HCT116 (cell line): ENCODE measurements around the gene TSKU. TPM values are rescaled to one million over a fixed set of nuclear protein-coding genes. Genes with fewer than 3 reads are reported as not detected.

Experiments used
- ATAC-seq: fragments of 200-7000 bp; cut with Tn5 transposase; 2 replicates; pipeline ENCODE4 v1.9.1; 2020; ENCODE audit warnings: mild to moderate bottlenecking, moderate library complexity
- BruUV-seq: library from RNA; stranded (reverse); fragments of 400-500 nt; replicated peaks from 2 replicates; lab custom pipeline; 2021; lab: Mats Ljungman, UMichigan
- CTCF ChIA-PET: fragments of 300-600 bp; sonication (Branson Sonifier 250); formaldehyde crosslinking; loops from one replicate; lab custom pipeline; 2021; ENCODE audit warnings: antibody characterized with exemption; lab: Charles Lee
- POLR2A ChIA-PET: fragments of 300-600, 350-600 bp; sonication (Branson Sonifier 250); formaldehyde crosslinking; loops from one replicate; lab custom pipeline; 2021; ENCODE audit warnings: antibody characterized with exemption; lab: Charles Lee
- RAD21 ChIA-PET, 2 experiments: fragments of 300-600 bp; sonication (Branson Sonifier 250); formaldehyde crosslinking; loops; one replicate each; lab custom pipeline; 2023; ENCODE audit warnings: low total read pairs in 2 of 2; ENCODE audit not compliant: uncharacterized antibody in 2 of 2, unreplicated experiment in 2 of 2, low non-redundant PET in 1 of 2; lab: Charles Lee
- DNase-seq: peaks from one replicate; pipeline ENCODE4 v3.0.0-alpha.2; 2010; ENCODE audit warnings: low read depth, low spot score
- H2AFZ ChIP-seq: fragments of 200-600 bp; shearing (Covaris generic), sonication (generic); 2 replicates; pipeline ENCODE4 v1.6.1; 2017; ENCODE audit warnings: low read depth, mixed run types, mixed read lengths, antibody characterized with exemption, low read length; ENCODE audit not compliant: poor library complexity, severe bottlenecking
- H3K27ac ChIP-seq: 2 replicates; pipeline ENCODE4 v1.5.1; 2012; ENCODE audit warnings: low read depth, low read length
- H3K27me3 ChIP-seq: fragments of 200-600 bp; sonication (generic); 2 replicates; pipeline ENCODE4 v1.6.1; 2016; ENCODE audit warnings: mixed run types, low read length, mixed read lengths; ENCODE audit not compliant: insufficient read depth
- H3K36me3 ChIP-seq, 2 experiments: fragments of 200-500 bp in 1 of 2; fragments of 200-600 bp in 1 of 2; sonication (Bioruptor generic) in 1 of 2; sonication (generic) in 1 of 2; 2 replicates each; pipeline versions ENCODE4 v1.5.1 to v1.6.1; 2014 to 2016; ENCODE audit warnings: low read length in 2 of 2, inconsistent platforms in 1 of 2, mixed read lengths in 1 of 2, mixed run types in 1 of 2; ENCODE audit not compliant: insufficient read depth in 2 of 2, control insufficient read depth in 1 of 2
- H3K4me1 ChIP-seq, 2 experiments: fragments of 200-600 bp in 1 of 2; sonication (generic) in 1 of 2; 2 replicates each; pipeline versions ENCODE4 v1.5.1 to v1.6.1; 2012 to 2017; ENCODE audit warnings: low read length in 2 of 2, inconsistent platforms in 1 of 2, mild to moderate bottlenecking in 1 of 2, mixed read lengths in 1 of 2, mixed run types in 1 of 2, moderate library complexity in 1 of 2; ENCODE audit not compliant: insufficient read depth in 2 of 2, control insufficient read depth in 1 of 2
- H3K4me2 ChIP-seq: fragments of 200-600 bp; sonication (generic); 2 replicates; pipeline ENCODE4 v1.6.1; 2017; ENCODE audit warnings: mixed run types, low read length, mixed read lengths
- H3K4me3 ChIP-seq, 2 experiments: fragments of 200-600 bp in 1 of 2; sonication (generic) in 1 of 2; replicated peaks in 1 of 2; 2 replicates each; pipeline ENCODE4 v1.5.1; 2011 to 2016; ENCODE audit warnings: low read length in 2 of 2, control low read depth in 1 of 2, low read depth in 1 of 2, mild to moderate bottlenecking in 1 of 2, mixed read lengths in 1 of 2, mixed run types in 1 of 2
- H3K79me2 ChIP-seq: fragments of 200-600 bp; sonication (generic); 2 replicates; pipeline ENCODE4 v1.6.1; 2017; ENCODE audit warnings: mild to moderate bottlenecking, mixed run types, low read length, moderate library complexity, mixed read lengths; ENCODE audit not compliant: insufficient read depth
- H3K9ac ChIP-seq: fragments of 200-600 bp; sonication (generic); 2 replicates; pipeline ENCODE4 v1.6.1; 2016; ENCODE audit warnings: low read length, mixed read lengths
- H3K9me2 ChIP-seq: fragments of 200-600 bp; sonication (generic), shearing (Covaris generic); 2 replicates; pipeline ENCODE4 v1.6.1; 2017; ENCODE audit warnings: mixed run types, mild to moderate bottlenecking, moderate library complexity; ENCODE audit not compliant: insufficient read depth
- H3K9me3 ChIP-seq, 2 experiments: fragments of 200-500 bp in 1 of 2; fragments of 200-600 bp in 1 of 2; sonication (Bioruptor generic) in 1 of 2; sonication (generic) in 1 of 2; 2 replicates each; pipeline ENCODE4 v1.6.1; 2014 to 2017; ENCODE audit warnings: low read length in 2 of 2, mixed read lengths in 2 of 2, inconsistent platforms in 1 of 2, low read depth in 1 of 2, mild to moderate bottlenecking in 1 of 2, mixed run types in 1 of 2, moderate library complexity in 1 of 2; ENCODE audit not compliant: control insufficient read depth in 1 of 2, insufficient read depth in 1 of 2
- H4K20me1 ChIP-seq: fragments of 200-600 bp; sonication (generic), shearing (Covaris generic); 2 replicates; pipeline ENCODE4 v1.6.1; 2017; ENCODE audit warnings: mixed run types, mild to moderate bottlenecking, moderate library complexity; ENCODE audit not compliant: insufficient read depth
- CEBPB ChIP-seq: IDR thresholded peaks from 2 replicates; pipeline ENCODE4 v1.6.1; 2012; ENCODE audit warnings: low read depth
- EZH2phosphoT487 ChIP-seq: fragments of 200-600 bp; IDR thresholded peaks from 2 replicates; pipeline ENCODE4 v1.6.1; 2018; ENCODE audit warnings: antibody characterized with exemption, borderline replicate concordance
- JUND ChIP-seq: IDR thresholded peaks from 2 replicates; pipeline ENCODE4 v1.6.1; 2012
- POLR2A ChIP-seq: IDR thresholded peaks from 2 replicates; pipeline ENCODE4 v1.7.0; 2011; ENCODE audit warnings: borderline replicate concordance; ENCODE audit not compliant: insufficient read depth, insufficient read length; ENCODE audit errors: extremely low read depth
- POLR2AphosphoS5 ChIP-seq: IDR thresholded peaks from 2 replicates; pipeline ENCODE4 v1.6.1; 2011; ENCODE audit warnings: mild to moderate bottlenecking, low read depth, low read length, moderate library complexity
- RAD21 ChIP-seq: IDR thresholded peaks from 2 replicates; pipeline ENCODE4 v1.6.1; 2012; ENCODE audit warnings: low read depth, mild to moderate bottlenecking
- YY1 ChIP-seq: IDR thresholded peaks from 2 replicates; pipeline ENCODE4 v1.6.1; 2011; ENCODE audit warnings: low read length, low read depth, moderate library complexity, mild to moderate bottlenecking; ENCODE audit not compliant: insufficient replicate concordance; ENCODE audit errors: extremely low read depth
- intact Hi-C: fragments of 100-400 bp; cut with micrococcal nuclease; formaldehyde crosslinking; loops from 2 replicates; pipeline ENCODE4 v1.10.0; 2022
- total RNA-seq: library from RNA; stranded (reverse); gene quantifications from one replicate; pipeline ENCODE4 v1.2.1, GENCODE V29; 2021; ENCODE audit not compliant: unreplicated experiment
- TF ChIP-seq, protein P1 (sequence below), 3 experiments: fragments of 200-600 bp in 1 of 3; sonication (generic) in 1 of 3; IDR thresholded peaks in 2 of 3; conservative IDR thresholded peaks in 1 of 3; 2 replicates each; pipeline ENCODE4 v1.5.1; 2012 to 2017; ENCODE audit warnings: low read depth in 2 of 3, low read length in 2 of 3, antibody characterized with exemption in 1 of 3, borderline replicate concordance in 1 of 3, control low read depth in 1 of 3, mild to moderate bottlenecking in 1 of 3, mixed read lengths in 1 of 3, mixed run types in 1 of 3, moderate library complexity in 1 of 3; ENCODE audit not compliant: insufficient read depth in 1 of 3
- TF ChIP-seq, protein P2 (sequence below): IDR thresholded peaks from 2 replicates; pipeline ENCODE4 v1.6.1; 2011; ENCODE audit warnings: mild to moderate bottlenecking, low read length, moderate library complexity; ENCODE audit not compliant: insufficient replicate concordance; ENCODE audit errors: extremely low read depth

Gene TSKU
- total RNA-seq, 1 experiment from 2014 or later, result 21.9 TPM

DNA sequence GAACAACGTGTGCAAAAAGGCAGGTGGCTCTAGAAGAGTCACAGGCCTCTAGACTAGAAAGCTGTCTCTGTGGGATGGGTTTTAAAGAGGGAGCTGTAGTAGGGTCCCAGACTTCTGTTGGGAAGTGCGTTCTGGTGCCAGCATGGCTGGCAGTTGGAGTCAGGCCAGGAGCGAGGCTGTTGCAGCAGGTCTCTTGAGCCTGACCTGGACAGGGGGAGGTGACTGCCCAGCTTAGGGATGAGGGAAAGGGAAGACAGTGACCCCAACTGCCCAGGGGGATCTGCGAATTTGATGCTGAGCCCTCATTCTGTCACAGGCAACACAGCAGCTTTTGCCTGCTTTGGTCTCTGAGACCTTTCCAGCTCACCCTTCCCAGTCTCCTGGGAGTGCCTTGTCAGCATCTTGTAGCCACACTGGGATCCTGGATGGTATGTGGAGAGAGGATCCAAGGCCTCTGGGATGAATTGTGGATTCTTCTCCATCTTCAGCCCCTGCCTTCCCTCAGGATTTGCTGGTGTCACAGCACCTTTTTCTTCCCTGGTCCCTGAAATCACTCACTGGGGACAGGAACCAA, 3.4 kb downstream of the TSKU start:
- peaks cover 59 to 83% of the 10 kb centered on the region in 2 experiments for H3K4me1 ChIP-seq
- POLR2A ChIA-PET, result no interaction called here
- no peaks in the 10 kb centered on the region for H3K27me3 ChIP-seq
- peaks cover 75% of the 10 kb centered on the region for H3K79me2 ChIP-seq
- DNase-seq (no peak), ATAC-seq (no peak)
- no peak overlapping the region for H3K27ac ChIP-seq
- no TSS peak for BruUV-seq
- H3K4me2 ChIP-seq, result peak overlapping the region; percentile 67; the same call in 1 of the 2 replicates
- peaks cover 15% of the 10 kb centered on the region; the same call in 1 of the 2 replicates for H4K20me1 ChIP-seq
- H3K9me2 ChIP-seq, result no peaks in the 10 kb centered on the region
- CTCF ChIA-PET, result no interaction called here
- RAD21 ChIA-PET, result no interaction called here
- H3K4me3 ChIP-seq, result no peak overlapping the region
- intact Hi-C loops, result no loop called here
- no peak overlapping the region for H3K9ac ChIP-seq
- H2AFZ ChIP-seq, result no peak overlapping the region
- no peaks in the 10 kb centered on the region for H3K9me3 ChIP-seq
- TF ChIP-seq POLR2AphosphoS5 (no peak), RAD21 (no peak), YY1 (no peak), CEBPB (no peak)
- no peaks in the 10 kb centered on the region for H3K36me3 ChIP-seq

DNA sequence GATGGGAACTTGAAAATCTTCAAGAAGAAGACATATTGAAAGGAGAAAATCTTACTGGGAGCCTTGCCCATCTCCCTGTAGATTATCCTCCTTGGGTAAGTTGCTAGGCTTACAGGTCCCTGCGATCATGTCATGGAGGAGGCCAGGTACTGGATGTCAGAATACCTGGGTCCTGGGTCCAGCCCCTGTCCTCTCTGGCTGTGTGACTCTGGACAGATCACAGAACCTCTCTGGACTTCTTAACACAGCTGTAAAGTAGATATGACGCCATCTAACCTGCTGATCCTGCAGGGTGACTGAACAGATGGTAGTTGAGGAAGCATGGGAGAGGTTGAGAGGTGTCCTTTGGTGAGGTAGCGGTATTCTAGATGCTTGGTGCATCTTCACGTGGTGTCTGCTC, 4.1 kb downstream of the TSKU start:
- TF ChIP-seq, protein P1, sequence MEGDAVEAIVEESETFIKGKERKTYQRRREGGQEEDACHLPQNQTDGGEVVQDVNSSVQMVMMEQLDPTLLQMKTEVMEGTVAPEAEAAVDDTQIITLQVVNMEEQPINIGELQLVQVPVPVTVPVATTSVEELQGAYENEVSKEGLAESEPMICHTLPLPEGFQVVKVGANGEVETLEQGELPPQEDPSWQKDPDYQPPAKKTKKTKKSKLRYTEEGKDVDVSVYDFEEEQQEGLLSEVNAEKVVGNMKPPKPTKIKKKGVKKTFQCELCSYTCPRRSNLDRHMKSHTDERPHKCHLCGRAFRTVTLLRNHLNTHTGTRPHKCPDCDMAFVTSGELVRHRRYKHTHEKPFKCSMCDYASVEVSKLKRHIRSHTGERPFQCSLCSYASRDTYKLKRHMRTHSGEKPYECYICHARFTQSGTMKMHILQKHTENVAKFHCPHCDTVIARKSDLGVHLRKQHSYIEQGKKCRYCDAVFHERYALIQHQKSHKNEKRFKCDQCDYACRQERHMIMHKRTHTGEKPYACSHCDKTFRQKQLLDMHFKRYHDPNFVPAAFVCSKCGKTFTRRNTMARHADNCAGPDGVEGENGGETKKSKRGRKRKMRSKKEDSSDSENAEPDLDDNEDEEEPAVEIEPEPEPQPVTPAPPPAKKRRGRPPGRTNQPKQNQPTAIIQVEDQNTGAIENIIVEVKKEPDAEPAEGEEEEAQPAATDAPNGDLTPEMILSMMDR (IDR thresholded peaks at IDR 0.05 in 2 of 3, conservative IDR thresholded peaks at IDR 0.05 in 1 of 3; ENCODE audit: borderline replicate concordance in 1 of 3, insufficient read depth in 1 of 3, low read depth in 2 of 3, low read length in 2 of 3), result no peak
- TF ChIP-seq, protein P2, sequence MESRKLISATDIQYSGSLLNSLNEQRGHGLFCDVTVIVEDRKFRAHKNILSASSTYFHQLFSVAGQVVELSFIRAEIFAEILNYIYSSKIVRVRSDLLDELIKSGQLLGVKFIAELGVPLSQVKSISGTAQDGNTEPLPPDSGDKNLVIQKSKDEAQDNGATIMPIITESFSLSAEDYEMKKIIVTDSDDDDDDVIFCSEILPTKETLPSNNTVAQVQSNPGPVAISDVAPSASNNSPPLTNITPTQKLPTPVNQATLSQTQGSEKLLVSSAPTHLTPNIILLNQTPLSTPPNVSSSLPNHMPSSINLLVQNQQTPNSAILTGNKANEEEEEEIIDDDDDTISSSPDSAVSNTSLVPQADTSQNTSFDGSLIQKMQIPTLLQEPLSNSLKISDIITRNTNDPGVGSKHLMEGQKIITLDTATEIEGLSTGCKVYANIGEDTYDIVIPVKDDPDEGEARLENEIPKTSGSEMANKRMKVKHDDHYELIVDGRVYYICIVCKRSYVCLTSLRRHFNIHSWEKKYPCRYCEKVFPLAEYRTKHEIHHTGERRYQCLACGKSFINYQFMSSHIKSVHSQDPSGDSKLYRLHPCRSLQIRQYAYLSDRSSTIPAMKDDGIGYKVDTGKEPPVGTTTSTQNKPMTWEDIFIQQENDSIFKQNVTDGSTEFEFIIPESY, result no peak
- TF ChIP-seq JUND (no peak), POLR2A (no peak), EZH2phosphoT487 (no peak)
- Histone ChIP-seq H4K20me1 (peaks cover 15% of the 10 kb centered on the region; the same call in 1 of the 2 replicates), H3K27me3 (no peaks in the 10 kb centered on the region), H3K9ac (no peak overlapping the region), H3K9me2 (no peaks in the 10 kb centered on the region), H3K79me2 (peaks cover 81% of the 10 kb centered on the region), H3K4me2 (peak overlapping the region; percentile 67), H3K4me1 (peaks cover 56 to 83% of the 10 kb centered on the region in 2 experiments), H3K4me3 (no peak overlapping the region), H3K36me3 (no peaks in the 10 kb centered on the region), H3K27ac (peak overlapping the region; percentile 63; the same call in 1 of the 2 replicates), H3K9me3 (no peaks in the 10 kb centered on the region), H2AFZ (no peak overlapping the region)
- RAD21 ChIA-PET, result no interaction called here
- CTCF ChIA-PET, result interaction anchor here (1.1 to 1.7 kb wide), 4 partner anchors 11 to 133 kb away, joined by 3 to 7 read pairs (median 3); no protein-coding TSS in a partner anchor
- intact Hi-C loops, result no loop called here
- no TSS peak for BruUV-seq
- POLR2A ChIA-PET, result no interaction called here
- DNase-seq, result no peak
- ATAC-seq, result no peak
